Hepatocyte (in vitro differentiated cells): Measurements from ENCODE around the gene NEURL4. TPM values are rescaled to one million over a fixed set of nuclear protein-coding genes. Genes with fewer than 3 reads are reported as not detected.

Source experiments
- DNase-seq: peaks from one replicate; pipeline ENCODE4 v3.0.0-alpha.2; 2016; ENCODE audit warnings: low spot score
- H2AFZ ChIP-seq: fragments of 200-600 bp; sonication (generic); 2 replicates; pipeline ENCODE4 v1.6.0; 2016; ENCODE audit warnings: antibody characterized with exemption, mild to moderate bottlenecking
- H3K27ac ChIP-seq: fragments of 200-600 bp; sonication (generic); 2 replicates; pipeline ENCODE4 v1.5.1; 2016; ENCODE audit warnings: mild to moderate bottlenecking
- H3K27me3 ChIP-seq: fragments of 200-600 bp; sonication (generic); 2 replicates; pipeline ENCODE4 v1.6.1; 2016
- H3K36me3 ChIP-seq: fragments of 200-600 bp; sonication (generic); replicated peaks from 2 replicates; pipeline ENCODE4 v1.5.1; 2016; ENCODE audit warnings: low read depth; ENCODE audit not compliant: insufficient read depth
- H3K4me1 ChIP-seq: fragments of 200-600 bp; sonication (generic); 2 replicates; pipeline ENCODE4 v1.5.1; 2016; ENCODE audit warnings: mild to moderate bottlenecking, moderate library complexity; ENCODE audit not compliant: insufficient read depth
- H3K4me2 ChIP-seq: fragments of 200-600 bp; sonication (generic); 2 replicates; pipeline ENCODE4 v1.6.0; 2016
- H3K4me3 ChIP-seq: fragments of 200-600 bp; sonication (generic); 2 replicates; pipeline ENCODE4 v1.5.1; 2016; ENCODE audit warnings: mild to moderate bottlenecking
- H3K79me2 ChIP-seq: fragments of 200-600 bp; sonication (generic); 2 replicates; pipeline ENCODE4 v1.6.0; 2017; ENCODE audit warnings: mild to moderate bottlenecking
- H3K9me2 ChIP-seq: fragments of 200-600 bp; sonication (generic); replicated peaks from 2 replicates; pipeline ENCODE4 v1.6.0; 2017; ENCODE audit warnings: mild to moderate bottlenecking; ENCODE audit not compliant: insufficient read depth
- H3K9me3 ChIP-seq: fragments of 200-600 bp; sonication (generic); 2 replicates; pipeline ENCODE4 v1.5.1; 2016; ENCODE audit warnings: low read depth, mild to moderate bottlenecking
- H4K20me1 ChIP-seq: fragments of 200-600 bp; sonication (generic); 2 replicates; pipeline ENCODE4 v1.6.0; 2016; ENCODE audit warnings: mild to moderate bottlenecking; ENCODE audit not compliant: insufficient read depth, poor library complexity, severe bottlenecking
- EZH2 ChIP-seq: fragments of 200-600 bp; sonication (generic); IDR thresholded peaks from 2 replicates; pipeline ENCODE4 v1.6.1; 2016; ENCODE audit warnings: antibody characterized with exemption, mild to moderate bottlenecking, borderline replicate concordance
- EZH2phosphoT487 ChIP-seq: fragments of 200-600 bp; sonication (generic); IDR thresholded peaks from one replicate; pipeline ENCODE4 v1.6.1; 2018; ENCODE audit warnings: antibody characterized with exemption, mild to moderate bottlenecking, low read depth, moderate library complexity; ENCODE audit not compliant: unreplicated experiment, severe bottlenecking
- WGBS: methylation state at CpG from one replicate; pipeline ENCODE4 v1.1.6; 2016; ENCODE audit warnings: low lambda C conversion rate; ENCODE audit errors: missing lambda C conversion rate; 5-methylcytosine and 5-hydroxymethylcytosine counted together
- polyA plus RNA-seq: library from polyadenylated mRNA; unstranded; fragments of >200 nt; fragmentation: Nextera tagmentation; extraction: Ambion mirVana; gene quantifications from 2 replicates; pipeline ENCODE4 v1.2.1, GENCODE V29; 2016
- total RNA-seq: library from RNA; depleted of rRNA; stranded (reverse); fragments of >200 nt; gene quantifications from 2 replicates; pipeline ENCODE4 v1.2.3, GENCODE V29; 2014
- TF ChIP-seq, protein P1 (sequence below): fragments of 200-600 bp; sonication (generic); IDR thresholded peaks from 2 replicates; pipeline ENCODE4 v1.5.1; 2016; ENCODE audit warnings: antibody characterized with exemption, mild to moderate bottlenecking; ENCODE audit not compliant: poor library complexity

The NEURL4 gene
- total and polyA plus RNA-seq, 2 experiments from 2014 or later, result 9.5 to 9.6 TPM

DNA sequence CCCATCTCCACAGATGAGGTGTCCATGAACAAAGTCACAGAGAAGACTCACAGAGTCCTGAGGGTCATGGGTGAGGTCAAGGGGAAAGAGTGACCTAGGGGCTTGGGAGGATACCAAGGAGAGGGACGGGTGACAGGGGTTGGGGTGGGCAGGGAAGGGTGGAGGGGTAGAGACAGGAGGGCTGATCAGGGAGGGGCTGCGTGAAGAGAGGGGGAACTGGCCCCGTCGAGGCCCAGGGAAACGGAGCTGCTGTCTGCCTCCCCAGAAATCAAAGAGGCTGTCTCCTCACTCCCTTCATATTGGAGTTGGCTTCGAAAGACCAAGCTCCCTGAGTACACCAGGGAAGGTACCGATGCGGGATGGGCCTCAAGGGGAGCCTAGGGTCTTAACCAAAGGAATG lies 26.4 kb upstream of the NEURL4 start:
- Histone ChIP-seq H3K27me3 (no peaks in the 10 kb centered on the region), H3K36me3 (no peaks in the 10 kb centered on the region), H3K79me2 (peaks cover 21% of the 10 kb centered on the region), H3K4me2 (peak overlapping the region; percentile 94), H3K9me2 (no peaks in the 10 kb centered on the region), H3K27ac (no peak overlapping the region), H3K4me3 (no peak overlapping the region), H3K4me1 (peaks cover 25% of the 10 kb centered on the region), H4K20me1 (no peaks in the 10 kb centered on the region), H2AFZ (no peak overlapping the region), H3K9me3 (no peaks in the 10 kb centered on the region)
- 98% methylated on average over 8 of the region's 8 CpGs for WGBS
- DNase-seq, result no peak
- TF ChIP-seq, protein P1, sequence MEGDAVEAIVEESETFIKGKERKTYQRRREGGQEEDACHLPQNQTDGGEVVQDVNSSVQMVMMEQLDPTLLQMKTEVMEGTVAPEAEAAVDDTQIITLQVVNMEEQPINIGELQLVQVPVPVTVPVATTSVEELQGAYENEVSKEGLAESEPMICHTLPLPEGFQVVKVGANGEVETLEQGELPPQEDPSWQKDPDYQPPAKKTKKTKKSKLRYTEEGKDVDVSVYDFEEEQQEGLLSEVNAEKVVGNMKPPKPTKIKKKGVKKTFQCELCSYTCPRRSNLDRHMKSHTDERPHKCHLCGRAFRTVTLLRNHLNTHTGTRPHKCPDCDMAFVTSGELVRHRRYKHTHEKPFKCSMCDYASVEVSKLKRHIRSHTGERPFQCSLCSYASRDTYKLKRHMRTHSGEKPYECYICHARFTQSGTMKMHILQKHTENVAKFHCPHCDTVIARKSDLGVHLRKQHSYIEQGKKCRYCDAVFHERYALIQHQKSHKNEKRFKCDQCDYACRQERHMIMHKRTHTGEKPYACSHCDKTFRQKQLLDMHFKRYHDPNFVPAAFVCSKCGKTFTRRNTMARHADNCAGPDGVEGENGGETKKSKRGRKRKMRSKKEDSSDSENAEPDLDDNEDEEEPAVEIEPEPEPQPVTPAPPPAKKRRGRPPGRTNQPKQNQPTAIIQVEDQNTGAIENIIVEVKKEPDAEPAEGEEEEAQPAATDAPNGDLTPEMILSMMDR, result no peak
- TF ChIP-seq EZH2phosphoT487 (no peak), EZH2 (no peak)

DNA sequence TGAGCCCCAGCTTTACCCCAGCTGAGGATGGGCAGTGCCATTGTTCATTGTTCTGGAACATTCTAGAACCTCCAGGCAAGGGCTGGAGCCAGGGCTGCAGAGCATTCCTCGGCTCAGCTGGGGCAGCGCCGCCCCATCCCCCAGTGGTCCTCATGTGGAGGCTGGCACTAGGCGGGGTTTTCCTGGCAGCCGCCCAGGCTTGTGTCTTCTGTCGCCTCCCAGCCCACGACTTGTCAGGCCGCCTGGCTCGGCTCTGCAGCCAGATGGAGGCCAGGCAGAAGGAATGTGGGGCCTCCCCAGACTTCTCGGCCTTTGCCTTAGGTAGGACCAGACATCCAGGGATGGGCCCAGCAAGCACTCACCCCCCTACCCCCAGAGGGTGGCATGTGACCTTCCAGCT lies 25.9 kb upstream of the NEURL4 start, which contains the start of gene TMEM95:
TSS of gene TMEM95 (plus strand) at position 104 of the 400 bp plus-strand sequence. CDS start at position 153, 49 bp downstream.
- peak within 1 kb of the TSS; percentile 49 for H3K27ac ChIP-seq
- DNase-seq, result peak; percentile 54

GRCh38 chr17:7354262-7354843 lies 25.2 kb upstream of the NEURL4 start:
- Histone ChIP-seq H3K79me2 (peaks cover 21% of the 10 kb centered on the region), H3K27ac (peak overlapping the region; percentile 49), H2AFZ (no peak overlapping the region), H3K27me3 (no peaks in the 10 kb centered on the region), H3K9me2 (no peaks in the 10 kb centered on the region), H3K9me3 (no peaks in the 10 kb centered on the region), H3K4me2 (peak overlapping the region; percentile 94), H4K20me1 (peaks cover 5% of the 10 kb centered on the region), H3K4me3 (no peak overlapping the region), H3K36me3 (no peaks in the 10 kb centered on the region), H3K4me1 (peaks cover 32% of the 10 kb centered on the region)
- 84% methylated on average over 9 of the region's 9 CpGs for WGBS
- TF ChIP-seq EZH2, result no peak
- TF ChIP-seq, protein P1, result no peak
- no peak for TF ChIP-seq EZH2phosphoT487
- peak; percentile 75 for DNase-seq

More for the DNA sequence above, 25.9 kb upstream of the NEURL4 start, which contains the start of gene TMEM95:
- 67% methylated on average over 10 of the region's 10 CpGs for WGBS
- H3K9me3 ChIP-seq, result no peaks in the 10 kb centered on the region
- H3K4me1 ChIP-seq, result peaks cover 25% of the 10 kb centered on the region
- peaks cover 21% of the 10 kb centered on the region for H3K79me2 ChIP-seq
- H3K4me2 ChIP-seq, result peak within 1 kb of the TSS; percentile 94
- H3K27me3 ChIP-seq, result no peaks in the 10 kb centered on the region
- no peak within 1 kb of the TSS for H3K4me3 ChIP-seq
- H4K20me1 ChIP-seq, result no peaks in the 10 kb centered on the region
- TF ChIP-seq, protein P1, result no peak
- TF ChIP-seq EZH2phosphoT487 (no peak), EZH2 (no peak)
- no peaks in the 10 kb centered on the region for H3K9me2 ChIP-seq
- no peaks in the 10 kb centered on the region for H3K36me3 ChIP-seq
- H2AFZ ChIP-seq, result no peak within 1 kb of the TSS
